Trophoblast cell (in vitro differentiated cells and primary cell): ENCODE results near the gene TMEM63B.

Experiments
- DNase-seq, 2 donors: peaks; one replicate each; pipeline ENCODE4 v3.0.0-alpha.2; 2016
- H2AFZ ChIP-seq: 2 replicates; pipeline ENCODE4 v1.6.1; 2013; ENCODE audit warnings: low read length, moderate library complexity, mild to moderate bottlenecking; ENCODE audit not compliant: insufficient read depth, poor library complexity
- H2AK5ac ChIP-seq: 2 replicates; pipeline ENCODE4 v1.6.1; 2013; ENCODE audit warnings: mild to moderate bottlenecking, low read length
- H2BK120ac ChIP-seq: 2 replicates; pipeline ENCODE4 v1.6.1; 2013; ENCODE audit warnings: low read length, mild to moderate bottlenecking, moderate library complexity; ENCODE audit not compliant: insufficient read depth, poor library complexity
- H2BK12ac ChIP-seq: 2 replicates; pipeline ENCODE4 v1.6.1; 2013; ENCODE audit warnings: mild to moderate bottlenecking, low read length, moderate library complexity
- H2BK5ac ChIP-seq: 2 replicates; pipeline ENCODE4 v1.6.1; 2013; ENCODE audit warnings: low read length, low read depth, moderate library complexity, mild to moderate bottlenecking; ENCODE audit not compliant: poor library complexity
- H3K14ac ChIP-seq: 2 replicates; pipeline ENCODE4 v1.6.1; 2013; ENCODE audit warnings: mild to moderate bottlenecking, low read length
- H3K18ac ChIP-seq: 2 replicates; pipeline ENCODE4 v1.6.1; 2013; ENCODE audit warnings: mild to moderate bottlenecking, low read length
- H3K23ac ChIP-seq: 2 replicates; pipeline ENCODE4 v1.6.1; 2013; ENCODE audit warnings: low read length
- H3K27ac ChIP-seq: 2 replicates; pipeline ENCODE4 v1.5.1; 2013; ENCODE audit warnings: low read depth, mild to moderate bottlenecking, inconsistent platforms, low read length, moderate library complexity
- H3K27me3 ChIP-seq: 2 replicates; pipeline ENCODE4 v1.6.1; 2013; ENCODE audit warnings: inconsistent platforms, mild to moderate bottlenecking, low read length, moderate library complexity; ENCODE audit not compliant: insufficient read depth
- H3K36me3 ChIP-seq, 2 experiments: 1 replicate in 1 of 2; 2 replicates in 1 of 2; pipeline ENCODE4 v1.6.1; 2013; ENCODE audit warnings: low read length in 2 of 2, mild to moderate bottlenecking in 2 of 2, moderate library complexity in 1 of 2; ENCODE audit not compliant: insufficient read depth in 2 of 2, control insufficient read depth in 1 of 2
- H3K4ac ChIP-seq: 2 replicates; pipeline ENCODE4 v1.6.1; 2013; ENCODE audit warnings: low read depth, mild to moderate bottlenecking, low read length, moderate library complexity
- H3K4me1 ChIP-seq, 2 experiments: 1 replicate in 1 of 2; 2 replicates in 1 of 2; pipeline ENCODE4 v1.6.1; 2013; ENCODE audit warnings: low read length in 2 of 2, mild to moderate bottlenecking in 2 of 2, moderate library complexity in 1 of 2; ENCODE audit not compliant: insufficient read depth in 2 of 2, control insufficient read depth in 1 of 2
- H3K4me2 ChIP-seq: 2 replicates; pipeline ENCODE4 v1.6.1; 2013; ENCODE audit warnings: inconsistent platforms, mild to moderate bottlenecking, low read length, moderate library complexity
- H3K4me3 ChIP-seq: 2 replicates; pipeline ENCODE4 v1.5.1; 2013; ENCODE audit warnings: mild to moderate bottlenecking, low read depth, low read length, inconsistent platforms
- H3K79me1 ChIP-seq: one replicate; pipeline ENCODE4 v1.6.1; 2013; ENCODE audit warnings: low read length
- H3K79me2 ChIP-seq: 2 replicates; pipeline ENCODE4 v1.6.1; 2013; ENCODE audit warnings: low read length, mild to moderate bottlenecking; ENCODE audit not compliant: control insufficient read depth, insufficient read depth, poor library complexity
- H3K9ac ChIP-seq: 2 replicates; pipeline ENCODE4 v1.6.1; 2013; ENCODE audit warnings: mild to moderate bottlenecking, low read length
- H3K9me3 ChIP-seq: 2 replicates; pipeline ENCODE4 v1.6.1; 2013; ENCODE audit warnings: low read depth, mild to moderate bottlenecking, control low read depth, inconsistent platforms, low read length; ENCODE audit not compliant: insufficient read depth
- H4K12ac ChIP-seq: 2 replicates; pipeline ENCODE4 v1.6.1; 2013; ENCODE audit warnings: low read depth, mild to moderate bottlenecking, low read length, moderate library complexity
- H4K8ac ChIP-seq: 2 replicates; pipeline ENCODE4 v1.6.1; 2013; ENCODE audit warnings: low read depth, mild to moderate bottlenecking, low read length, moderate library complexity
- H4K91ac ChIP-seq: one replicate; pipeline ENCODE4 v1.6.1; 2013; ENCODE audit warnings: low read depth, mild to moderate bottlenecking, low read length, moderate library complexity
- whole genome bisulfite sequencing: extraction: QIAGEN DNeasy Blood & Tissue Kit; methylation state at CpG from one replicate; pipeline ENCODE4 v1.1.7; 2013; ENCODE audit warnings: missing lambda C conversion rate; ENCODE audit not compliant: insufficient read length, insufficient coverage; ENCODE audit errors: extremely low coverage; 5-methylcytosine and 5-hydroxymethylcytosine counted together

The TMEM63B gene

GRCh38 chr6:44097782-44098317 lies 29.5 kb upstream of the TMEM63B start:
- no peak overlapping the region for H3K23ac ChIP-seq
- H2BK12ac ChIP-seq, result no peak overlapping the region
- no peak overlapping the region for H4K91ac ChIP-seq
- H3K79me2 ChIP-seq, result no peaks in the 10 kb centered on the region
- no peak overlapping the region for H2AK5ac ChIP-seq
- H4K8ac ChIP-seq, result no peak overlapping the region
- no peak overlapping the region for H2AFZ ChIP-seq
- no CpG with 5 or more reads among the region's 2 CpGs for WGBS
- no peak overlapping the region for H2BK120ac ChIP-seq
- peaks cover 0 to 2% of the 10 kb centered on the region in 2 experiments for H3K4me1 ChIP-seq
- no peak overlapping the region for H3K9ac ChIP-seq
- no peak overlapping the region for H3K18ac ChIP-seq
- no peaks in the 10 kb centered on the region for H3K9me3 ChIP-seq
- H3K36me3 ChIP-seq, result peaks cover 2 to 14% of the 10 kb centered on the region in 2 experiments
- DNase-seq, result no peak
- H3K27me3 ChIP-seq, result no peaks in the 10 kb centered on the region
- H3K14ac ChIP-seq, result no peak overlapping the region
- no peak overlapping the region for H4K12ac ChIP-seq
- H3K79me1 ChIP-seq, result no peaks in the 10 kb centered on the region
- H3K4ac ChIP-seq, result no peak overlapping the region
- H2BK5ac ChIP-seq, result no peak overlapping the region
- no peak overlapping the region for H3K4me3 ChIP-seq
- no peak overlapping the region for H3K27ac ChIP-seq
- H3K4me2 ChIP-seq, result no peak overlapping the region

DNA sequence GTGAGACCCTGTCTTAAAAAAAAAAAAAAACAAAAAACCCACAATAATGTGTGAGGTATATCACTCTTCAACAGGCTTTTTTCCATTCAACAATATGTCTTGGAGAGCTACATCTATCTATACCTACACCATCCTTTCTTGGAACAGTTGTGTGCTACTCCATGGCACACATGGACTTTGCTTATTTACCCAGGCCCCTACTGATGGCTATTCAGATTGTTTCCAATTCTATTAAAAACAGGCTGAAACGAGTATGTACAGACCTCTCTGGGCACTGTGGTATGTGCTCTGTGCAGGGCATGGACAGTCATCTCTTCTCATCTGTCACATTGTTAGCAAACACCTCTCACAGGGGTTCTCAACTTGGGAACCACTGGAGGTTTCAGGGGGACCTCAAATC lies 28.2 kb upstream of the TMEM63B start:
- Histone ChIP-seq H4K91ac (no peak overlapping the region), H2BK5ac (no peak overlapping the region), H3K79me1 (no peaks in the 10 kb centered on the region), H2BK12ac (no peak overlapping the region), H3K9ac (no peak overlapping the region), H4K8ac (no peak overlapping the region), H3K79me2 (no peaks in the 10 kb centered on the region), H2BK120ac (no peak overlapping the region), H4K12ac (no peak overlapping the region), H3K4me1 (peaks cover 0 to 2% of the 10 kb centered on the region in 2 experiments), H3K4me3 (no peak overlapping the region), H3K4me2 (no peak overlapping the region), H3K4ac (no peak overlapping the region), H2AK5ac (no peak overlapping the region), H3K14ac (no peak overlapping the region), H3K23ac (no peak overlapping the region), H2AFZ (no peak overlapping the region), H3K36me3 (peaks cover 11 to 25% of the 10 kb centered on the region in 2 experiments), H3K9me3 (no peaks in the 10 kb centered on the region), H3K27ac (no peak overlapping the region), H3K27me3 (no peaks in the 10 kb centered on the region), H3K18ac (no peak overlapping the region)
- no CpG with 5 or more reads among the region's 1 CpG for WGBS
- DNase-seq, result no peak

- Histone ChIP-seq H4K12ac (no peak overlapping the region), H3K27ac (no peak overlapping the region), H3K4me1 (peaks cover 0 to 2% of the 10 kb centered on the region in 2 experiments), H3K23ac (no peak overlapping the region), H2BK5ac (no peak overlapping the region), H2BK120ac (no peak overlapping the region), H3K9ac (no peak overlapping the region), H3K18ac (no peak overlapping the region), H2AK5ac (no peak overlapping the region), H3K4me2 (no peak overlapping the region), H3K9me3 (no peaks in the 10 kb centered on the region), H3K4me3 (no peak overlapping the region), H4K91ac (no peak overlapping the region), H3K27me3 (no peaks in the 10 kb centered on the region), H3K79me1 (no peaks in the 10 kb centered on the region), H2BK12ac (no peak overlapping the region), H3K36me3 (peaks cover 17 to 29% of the 10 kb centered on the region in 2 experiments), H4K8ac (no peak overlapping the region), H3K4ac (no peak overlapping the region), H3K14ac (no peak overlapping the region), H3K79me2 (no peaks in the 10 kb centered on the region), H2AFZ (no peak overlapping the region)
- DNase-seq, result peak; percentile 41 to 64
- no CpG with 5 or more reads among the region's 1 CpG for WGBS
Observed at GRCh38 chr6:44100088-44100550, 27.2 kb upstream of the TMEM63B start.

DNA sequence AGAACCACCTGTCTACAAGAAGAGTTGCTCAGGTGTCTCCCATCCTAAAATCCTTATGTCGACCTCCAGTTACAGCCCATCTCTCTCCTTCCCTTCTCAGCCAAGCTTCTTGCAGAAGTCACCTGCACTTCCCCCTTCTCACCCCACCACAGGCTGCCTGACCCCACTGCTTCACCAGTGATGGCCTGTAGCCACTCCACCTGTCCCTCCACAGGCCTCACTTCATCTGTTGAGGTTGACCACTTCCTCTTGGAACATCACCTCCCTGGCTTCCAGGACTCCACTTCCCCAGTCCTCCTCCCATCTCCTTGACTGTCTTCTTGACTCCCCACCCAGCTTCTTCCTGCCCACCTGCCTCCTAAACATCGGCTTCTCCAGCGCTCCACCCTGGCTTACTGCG lies 25.5 kb upstream of the TMEM63B start:
- Histone ChIP-seq H3K14ac (no peak overlapping the region), H3K27me3 (no peaks in the 10 kb centered on the region), H4K12ac (no peak overlapping the region), H3K4me3 (no peak overlapping the region), H4K8ac (no peak overlapping the region), H3K18ac (no peak overlapping the region), H3K79me2 (no peaks in the 10 kb centered on the region), H3K4me2 (no peak overlapping the region), H3K36me3 (peaks cover 20 to 40% of the 10 kb centered on the region in 2 experiments), H2BK120ac (no peak overlapping the region), H3K4me1 (peaks cover 0 to 2% of the 10 kb centered on the region in 2 experiments), H3K9me3 (no peaks in the 10 kb centered on the region), H2AK5ac (no peak overlapping the region), H2BK5ac (no peak overlapping the region), H3K4ac (no peak overlapping the region), H3K27ac (no peak overlapping the region), H3K79me1 (no peaks in the 10 kb centered on the region), H2BK12ac (no peak overlapping the region), H3K9ac (no peak overlapping the region), H2AFZ (no peak overlapping the region), H3K23ac (no peak overlapping the region), H4K91ac (no peak overlapping the region)
- DNase-seq, result no peak
- WGBS, result no CpG with 5 or more reads among the region's 4 CpGs
